HG03108 (cell line): ENCODE results near the gene DYTN.
"Not testable (repeated sequence)": the region's sequence is repeated elsewhere in the genome, so short reads cannot be mapped to it uniquely, and the experiment has no call there.

Source experiments
- ATAC-seq: cut with Tn5 transposase; IDR thresholded peaks from one replicate; pipeline ENCODE4 v1.9.1; 2021; ENCODE audit warnings: moderate library complexity; ENCODE audit not compliant: unreplicated experiment

DYTN gene

DNA sequence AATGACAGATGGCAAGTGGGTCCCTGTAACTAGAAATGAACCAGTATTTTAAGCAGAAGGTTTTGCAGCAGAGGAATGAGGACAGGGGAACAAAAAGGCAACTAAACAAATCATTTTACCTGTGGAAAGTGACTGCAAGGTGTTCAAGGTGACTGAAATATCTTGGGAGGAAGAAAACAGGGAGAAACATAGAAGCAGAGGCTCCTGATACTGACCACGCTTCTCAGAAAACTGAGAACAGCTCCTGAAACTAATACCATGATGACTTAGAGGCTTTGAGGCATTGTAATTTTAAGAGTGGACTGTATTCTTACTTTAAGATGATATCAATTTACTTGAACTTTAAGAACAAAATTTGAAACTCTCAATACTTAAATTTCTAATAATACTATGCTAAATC is at the start of gene DYTN:
TSS of gene DYTN (minus strand) at position 101 of the 400 bp plus-strand sequence. CDS start 117 bp downstream, outside the sequence.
- ATAC-seq: no peak

DNA sequence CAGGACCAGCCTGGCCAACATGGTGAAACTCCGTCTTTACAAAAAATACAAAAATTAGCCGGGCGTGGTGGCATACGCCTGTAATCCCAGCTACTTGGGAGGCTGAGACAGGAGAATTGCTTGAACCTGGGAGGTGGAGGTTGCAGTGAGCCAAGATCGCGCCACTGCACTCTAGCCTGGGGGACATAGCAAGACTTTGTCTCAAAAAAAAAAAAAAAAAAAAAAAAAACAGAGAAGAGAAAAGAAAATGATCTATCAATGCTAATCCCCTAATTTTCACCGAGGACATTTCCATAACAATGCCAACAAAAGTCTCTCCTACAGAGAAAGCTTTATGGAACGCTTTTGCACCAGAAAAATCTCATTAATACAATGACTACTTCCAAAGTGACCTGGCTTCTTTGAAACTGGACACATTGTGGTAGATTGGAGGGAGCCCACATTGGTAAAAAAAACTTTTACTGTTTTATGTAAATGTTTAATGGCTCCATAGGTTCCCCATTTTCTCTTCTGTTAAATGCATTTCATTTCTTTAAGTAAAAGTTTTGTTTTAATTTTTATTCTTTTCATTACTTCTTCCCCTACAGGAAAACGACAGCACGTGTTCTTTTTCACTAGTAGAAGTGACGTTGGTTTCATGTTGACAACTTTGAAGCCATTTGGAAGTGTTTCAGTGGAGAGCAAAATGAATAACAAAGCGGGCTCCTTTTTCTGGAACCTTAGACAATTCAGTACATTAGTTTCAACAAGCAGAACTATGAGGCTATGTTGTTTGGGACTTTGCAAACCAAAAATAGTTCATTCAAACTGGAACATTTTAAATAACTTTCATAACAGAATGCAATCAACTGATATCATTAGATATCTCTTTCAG is 48.1 kb upstream of the DYTN start:
- no peak for ATAC-seq

- ATAC-seq: peak; percentile 94
Observed at GRCh38 chr2:206765242-206766056, 47.3 kb upstream of the DYTN start, which contains the start of the genes FASTKD2 and MDH1B. Gene FASTKD2, plus strand, starts transcription at chr2:206765606. Its CDS starts 1,088 bp downstream, at chr2:206766694. Gene MDH1B, minus strand, starts transcription at chr2:206765328. Its CDS starts 57 bp downstream, at chr2:206765271.

GRCh38 chr2:206764673-206765241 is 46.6 kb upstream of the DYTN start:
- ATAC-seq: no peak

DNA sequence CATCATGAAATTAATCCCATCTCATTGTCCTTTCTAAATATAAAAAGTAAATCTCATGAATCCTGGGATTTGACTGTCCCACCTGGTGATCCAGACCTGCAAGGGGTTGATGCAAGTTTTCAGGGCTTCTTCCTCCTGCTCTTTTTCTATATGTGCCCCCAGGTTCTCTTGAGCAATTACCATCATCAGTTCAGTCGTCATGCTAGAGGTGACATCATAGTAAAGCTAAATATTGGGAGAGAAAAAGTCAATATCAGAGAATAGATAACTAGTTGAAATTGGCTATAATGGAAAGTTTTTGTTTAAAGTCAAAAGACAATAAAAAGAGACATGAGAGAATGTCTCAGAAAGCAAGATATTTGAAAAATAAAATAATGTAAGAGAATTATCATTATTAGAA is 38.6 kb upstream of the DYTN start:
- ATAC-seq: no peak

- ATAC-seq: no peak
Observed at GRCh38 chr2:206740800-206741199, 22.6 kb upstream of the DYTN start.

GRCh38 chr2:206739271-206739670 is 21.1 kb upstream of the DYTN start:
- no peak for ATAC-seq

DNA sequence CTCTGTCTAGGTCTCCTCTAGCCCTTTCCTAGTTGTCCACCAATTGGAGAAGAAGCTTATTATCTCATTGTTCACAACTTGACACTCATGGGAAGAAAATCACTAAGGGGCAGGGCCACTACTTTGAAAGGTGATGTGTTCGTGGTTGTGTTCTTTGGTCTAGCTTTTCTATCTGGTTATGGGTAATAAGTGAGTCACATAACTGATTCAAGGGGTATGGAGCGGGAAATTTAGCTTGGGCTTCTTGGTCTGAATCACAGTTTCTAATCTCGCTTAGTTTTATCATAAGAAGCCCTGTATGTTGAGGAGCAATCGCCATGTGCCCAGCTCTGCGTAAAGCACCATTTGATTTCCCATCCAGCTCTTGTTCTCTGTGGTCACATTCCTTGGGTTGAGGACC is 18.7 kb upstream of the DYTN start:
- ATAC-seq: no peak

DNA sequence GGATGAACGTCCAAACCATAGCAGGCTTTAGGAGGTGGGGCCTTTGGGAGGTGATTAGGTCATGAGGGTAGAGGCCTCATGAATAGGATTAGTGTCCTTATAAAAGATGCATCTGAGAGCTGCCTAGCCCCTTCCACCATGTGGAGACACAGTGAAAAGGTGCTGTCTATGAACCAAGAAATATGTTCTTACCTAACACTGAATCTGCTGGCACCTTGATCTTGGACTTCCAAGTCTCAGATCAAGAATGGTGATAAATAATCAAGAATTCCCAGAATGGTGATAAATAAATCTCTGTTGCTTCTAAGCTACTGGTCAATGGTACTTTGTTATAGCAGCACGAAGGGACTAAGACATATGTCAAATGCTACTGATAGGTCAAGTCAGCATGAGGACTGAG is 15.1 kb upstream of the DYTN start:
- no peak for ATAC-seq

- ATAC-seq: no peak
Observed at GRCh38 chr2:206728277-206729199, 10.3 kb upstream of the DYTN start.

DNA sequence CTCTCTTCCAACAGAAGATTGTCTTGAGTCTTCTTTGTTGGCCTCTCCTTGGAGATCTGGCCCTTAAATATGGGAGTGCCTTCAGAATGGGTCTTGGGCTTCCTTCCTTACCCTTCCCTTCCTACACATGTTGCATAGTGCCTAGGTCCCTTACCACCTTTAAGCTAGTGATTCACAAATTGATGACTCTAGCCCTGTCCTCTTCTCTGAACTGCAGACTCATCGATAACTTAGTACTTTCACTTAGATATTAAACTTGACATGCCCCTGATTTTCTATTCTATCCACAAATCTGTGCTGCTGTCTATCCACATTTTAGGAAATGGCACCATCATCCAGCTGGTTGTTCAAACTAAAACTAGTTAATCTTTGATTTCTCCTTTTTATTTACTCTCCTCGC is 9.1 kb upstream of the DYTN start:
- no peak for ATAC-seq

- no peak for ATAC-seq
Observed at GRCh38 chr2:206723288-206723687, 5.1 kb upstream of the DYTN start.

GRCh38 chr2:206721256-206721920 is 3.2 kb upstream of the DYTN start:
- ATAC-seq: peak; percentile 88

GRCh38 chr2:206716623-206717022 is 1.6 kb downstream of the DYTN start:
- ATAC-seq: no peak

GRCh38 chr2:206715183-206715582 is 3.0 kb downstream of the DYTN start:
- not testable (repeated sequence) for ATAC-seq

DNA sequence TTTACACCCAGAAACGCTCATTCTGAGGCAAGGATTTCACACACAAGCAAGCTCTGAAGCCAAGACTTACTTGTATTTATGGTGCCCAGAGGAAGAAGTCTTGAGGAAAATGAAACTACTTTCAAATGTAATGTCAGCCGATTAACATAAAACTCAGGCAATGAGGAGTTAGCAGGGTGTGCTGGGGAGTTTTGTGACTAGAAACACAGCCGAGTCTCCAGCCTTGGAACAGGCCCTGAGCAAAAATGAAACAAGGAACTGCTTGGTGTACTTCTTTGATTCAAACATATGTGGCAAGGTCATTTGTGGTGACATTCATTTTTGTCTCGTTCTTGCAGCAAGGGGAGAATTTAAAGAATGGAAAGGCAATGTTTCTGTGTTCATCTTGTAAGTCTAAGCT is 4.5 kb downstream of the DYTN start:
- ATAC-seq: peak; percentile 49

GRCh38 chr2:206708286-206708685 is 9.9 kb downstream of the DYTN start:
- no peak for ATAC-seq

DNA sequence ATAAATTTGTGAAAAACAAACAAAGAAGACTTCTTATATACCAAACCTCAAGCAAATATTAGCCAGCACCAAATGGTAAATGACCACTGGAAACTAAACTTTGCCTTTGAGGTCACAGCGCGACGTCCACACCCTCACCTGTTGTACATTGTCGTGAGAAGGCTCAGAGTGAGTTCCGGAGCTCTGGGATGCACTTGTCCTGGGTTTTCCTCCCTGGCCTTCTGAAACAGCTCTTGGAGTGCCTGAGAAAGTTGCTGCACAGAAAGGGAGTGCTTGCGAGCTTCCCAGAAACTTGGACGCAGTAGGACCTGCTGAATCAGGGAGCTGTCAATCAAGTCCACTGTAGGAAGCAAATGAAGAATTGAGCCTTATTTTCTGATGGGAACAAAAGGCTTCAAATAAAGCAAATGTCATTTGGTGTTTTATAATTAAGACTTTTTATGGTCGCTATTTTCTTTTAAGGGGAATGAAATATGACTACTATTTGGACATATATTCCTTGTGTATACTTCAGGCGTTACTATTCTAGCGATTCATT is 11.0 kb downstream of the DYTN start:
- no peak for ATAC-seq

DNA sequence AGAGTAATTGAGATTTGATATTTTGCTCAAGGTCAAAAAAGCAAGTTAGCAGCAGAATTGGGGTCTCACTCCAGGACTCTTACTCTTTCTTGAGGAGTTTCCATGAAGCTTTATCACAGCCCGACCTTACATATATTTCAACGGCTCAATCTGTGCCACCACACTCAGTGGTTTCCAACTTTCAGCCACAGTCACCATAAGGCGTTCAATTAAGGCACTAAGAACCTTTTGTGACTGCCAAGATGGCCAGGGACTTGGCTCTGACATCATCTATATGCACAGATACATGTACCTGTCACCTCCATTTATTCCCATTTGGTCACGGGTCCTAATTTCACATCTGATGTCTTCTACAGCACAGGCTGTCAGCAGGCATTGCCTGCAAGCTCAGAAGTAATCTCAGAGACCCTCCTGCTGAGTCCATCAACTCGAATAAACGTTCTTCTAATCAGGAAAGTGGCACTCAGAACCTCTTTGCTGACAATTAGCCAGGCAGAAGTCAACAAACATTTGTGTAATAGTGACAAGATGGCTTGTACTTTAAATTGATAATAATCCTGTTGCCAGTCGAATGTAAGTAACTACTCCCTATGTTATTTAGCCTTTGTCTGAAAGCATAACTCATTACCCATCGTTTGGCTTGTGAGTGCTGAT is 16.1 kb downstream of the DYTN start:
- ATAC-seq: no peak
